NB4 (cell line): Measurements from ENCODE around the gene TWSG1.

Source experiments
- POLR2A ChIP-seq: IDR thresholded peaks from 2 replicates; pipeline ENCODE4 v1.6.1; 2011; ENCODE audit warnings: mild to moderate bottlenecking; ENCODE audit not compliant: insufficient read length; ENCODE audit errors: extremely low read depth
- TF ChIP-seq, protein P1 (sequence below): IDR thresholded peaks from one replicate; pipeline ENCODE4 v1.5.1; 2012; ENCODE audit warnings: low read depth, low read length

DNA sequence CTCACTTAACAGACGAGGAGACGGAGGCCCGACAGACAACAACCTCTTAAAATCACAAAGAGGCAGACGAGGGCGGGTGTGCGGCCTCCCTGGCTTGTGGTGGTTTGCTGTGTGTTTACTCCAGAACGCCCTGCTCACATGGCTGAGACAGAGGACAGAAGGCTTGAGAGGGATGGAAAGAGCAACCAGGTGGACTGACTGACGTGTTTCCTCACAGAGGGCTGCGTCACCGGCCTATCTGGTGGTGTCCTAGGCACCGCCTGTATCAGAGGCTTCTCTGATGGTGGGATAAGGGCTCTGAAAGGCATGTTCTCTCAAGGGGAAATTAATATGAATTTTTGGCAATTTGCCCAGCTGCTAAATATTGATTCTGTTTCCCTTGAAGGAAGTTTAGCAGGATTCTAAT is 93.7 kb downstream of the TWSG1 start:
- TF ChIP-seq, protein P1, sequence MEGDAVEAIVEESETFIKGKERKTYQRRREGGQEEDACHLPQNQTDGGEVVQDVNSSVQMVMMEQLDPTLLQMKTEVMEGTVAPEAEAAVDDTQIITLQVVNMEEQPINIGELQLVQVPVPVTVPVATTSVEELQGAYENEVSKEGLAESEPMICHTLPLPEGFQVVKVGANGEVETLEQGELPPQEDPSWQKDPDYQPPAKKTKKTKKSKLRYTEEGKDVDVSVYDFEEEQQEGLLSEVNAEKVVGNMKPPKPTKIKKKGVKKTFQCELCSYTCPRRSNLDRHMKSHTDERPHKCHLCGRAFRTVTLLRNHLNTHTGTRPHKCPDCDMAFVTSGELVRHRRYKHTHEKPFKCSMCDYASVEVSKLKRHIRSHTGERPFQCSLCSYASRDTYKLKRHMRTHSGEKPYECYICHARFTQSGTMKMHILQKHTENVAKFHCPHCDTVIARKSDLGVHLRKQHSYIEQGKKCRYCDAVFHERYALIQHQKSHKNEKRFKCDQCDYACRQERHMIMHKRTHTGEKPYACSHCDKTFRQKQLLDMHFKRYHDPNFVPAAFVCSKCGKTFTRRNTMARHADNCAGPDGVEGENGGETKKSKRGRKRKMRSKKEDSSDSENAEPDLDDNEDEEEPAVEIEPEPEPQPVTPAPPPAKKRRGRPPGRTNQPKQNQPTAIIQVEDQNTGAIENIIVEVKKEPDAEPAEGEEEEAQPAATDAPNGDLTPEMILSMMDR: no peak
- TF ChIP-seq POLR2A: no peak
